ENCODE results near the gene ELMO1.

- TF ChIP-seq CTCF (optimal IDR thresholded peaks at IDR 0.05 in 1 of 3, IDR thresholded peaks at IDR 0.05 in 1 of 3, conservative IDR thresholded peaks at IDR 0.05 in 1 of 3; ENCODE audit: extremely low read depth in 1 of 3, insufficient read depth in 2 of 3, low read length in 3 of 3) (no peak), EZH2 (IDR thresholded peaks at IDR 0.05; ENCODE audit: low read length) (no peak)
Measured at GRCh38 chr7:36984041-36984521, 464.6 kb downstream of the ELMO1 start.

Measured in keratinocyte (primary cell).